ENCODE results near the gene LMOD1.

GRCh38 chr1:201883266-201883665 lies 63.1 kb downstream of the LMOD1 start:
- TF ChIP-seq CTCF (IDR thresholded peaks at IDR 0.05; ENCODE audit: low read depth, low read length), result no peak
- no peak for TF ChIP-seq EZH2phosphoT487 (IDR thresholded peaks at IDR 0.05; ENCODE audit: low read depth)
